NB4 (cell line): ENCODE measurements around the gene MED22.

Experiments
- DNase-seq: peaks from one replicate; pipeline ENCODE4 v3.0.0; 2010; ENCODE audit warnings: low read depth
- H3K4me3 ChIP-seq: one replicate; pipeline ENCODE4 v1.5.1; 2011; ENCODE audit warnings: mild to moderate bottlenecking, low read depth, low read length, moderate library complexity
- CTCF ChIP-seq: IDR thresholded peaks from one replicate; pipeline ENCODE4 v1.5.1; 2012; ENCODE audit warnings: low read depth, low read length
- MAX ChIP-seq: IDR thresholded peaks from 2 replicates; pipeline ENCODE4 v1.6.1; 2011; ENCODE audit warnings: low read depth, low read length
- MYC ChIP-seq: IDR thresholded peaks from 2 replicates; pipeline ENCODE4 v1.6.1; 2011; ENCODE audit warnings: low read depth, low read length
- POLR2A ChIP-seq: IDR thresholded peaks from 2 replicates; pipeline ENCODE4 v1.6.1; 2011; ENCODE audit warnings: mild to moderate bottlenecking; ENCODE audit not compliant: insufficient read length; ENCODE audit errors: extremely low read depth

Gene MED22

GRCh38 chr9:133390713-133391112, 42.8 kb upstream of the MED22 start:
- TF ChIP-seq CTCF (no peak), POLR2A (no peak), MYC (no peak), MAX (no peak)
- no peak overlapping the region for H3K4me3 ChIP-seq
- no peak for DNase-seq

- TF ChIP-seq MYC (no peak), MAX (no peak), POLR2A (no peak)
- no peak for DNase-seq
- no peak overlapping the region for H3K4me3 ChIP-seq
Measured at GRCh38 chr9:133389562-133389961, 41.6 kb upstream of the MED22 start.

GRCh38 chr9:133389025-133389557, 41.2 kb upstream of the MED22 start:
- no peak for DNase-seq
- no peak overlapping the region for H3K4me3 ChIP-seq
- no peak for TF ChIP-seq CTCF
- TF ChIP-seq MAX, result no peak
- TF ChIP-seq MYC, result no peak
- no peak for TF ChIP-seq POLR2A

- DNase-seq, result no peak
Measured at GRCh38 chr9:133387680-133388079, 39.7 kb upstream of the MED22 start.

GRCh38 chr9:133386338-133386737, 38.4 kb upstream of the MED22 start:
- H3K4me3 ChIP-seq, result no peak overlapping the region
- TF ChIP-seq POLR2A (no peak), MYC (no peak), MAX (no peak), CTCF (no peak)
- DNase-seq, result no peak

More at GRCh38 chr9:133387680-133388079, 39.7 kb upstream of the MED22 start:
- H3K4me3 ChIP-seq, result no peak overlapping the region
- TF ChIP-seq MYC, result no peak
- no peak for TF ChIP-seq MAX
- no peak for TF ChIP-seq POLR2A
- TF ChIP-seq CTCF, result no peak

GRCh38 chr9:133385452-133385851, 37.5 kb upstream of the MED22 start:
- TF ChIP-seq POLR2A (no peak), CTCF (no peak), MYC (no peak), MAX (no peak)
- no peak overlapping the region for H3K4me3 ChIP-seq
- no peak for DNase-seq
